ENCODE data around the gene IBA57. TPM values are rescaled to one million over a fixed set of nuclear protein-coding genes. Genes with fewer than 3 reads are reported as not detected.

IBA57 gene
- polyA plus RNA-seq (2011; rRNA removed) (1.5 TPM in 2 replicates), polyA plus RNA-seq (2017; fragmentation: RNase III; extraction: RNeasy Plus Mini Kit Qiagen cat#74134 plus additional on column Dnase treatment) (2.2 to 3.1 TPM (median 2.6 TPM) in 3 replicates), polyA minus RNA-seq (2011; rRNA and poly(A)+ RNA removed) (1.9 and 2.4 TPM in 2 replicates)
- polyA plus RNA-seq (2012; cell fraction: cytosol; rRNA removed) = 2.8 and 4.7 TPM in 2 replicates
- 8.0 and 9.4 TPM in 2 replicates for polyA plus RNA-seq (2012; cell fraction: nucleus; rRNA removed)

DNA sequence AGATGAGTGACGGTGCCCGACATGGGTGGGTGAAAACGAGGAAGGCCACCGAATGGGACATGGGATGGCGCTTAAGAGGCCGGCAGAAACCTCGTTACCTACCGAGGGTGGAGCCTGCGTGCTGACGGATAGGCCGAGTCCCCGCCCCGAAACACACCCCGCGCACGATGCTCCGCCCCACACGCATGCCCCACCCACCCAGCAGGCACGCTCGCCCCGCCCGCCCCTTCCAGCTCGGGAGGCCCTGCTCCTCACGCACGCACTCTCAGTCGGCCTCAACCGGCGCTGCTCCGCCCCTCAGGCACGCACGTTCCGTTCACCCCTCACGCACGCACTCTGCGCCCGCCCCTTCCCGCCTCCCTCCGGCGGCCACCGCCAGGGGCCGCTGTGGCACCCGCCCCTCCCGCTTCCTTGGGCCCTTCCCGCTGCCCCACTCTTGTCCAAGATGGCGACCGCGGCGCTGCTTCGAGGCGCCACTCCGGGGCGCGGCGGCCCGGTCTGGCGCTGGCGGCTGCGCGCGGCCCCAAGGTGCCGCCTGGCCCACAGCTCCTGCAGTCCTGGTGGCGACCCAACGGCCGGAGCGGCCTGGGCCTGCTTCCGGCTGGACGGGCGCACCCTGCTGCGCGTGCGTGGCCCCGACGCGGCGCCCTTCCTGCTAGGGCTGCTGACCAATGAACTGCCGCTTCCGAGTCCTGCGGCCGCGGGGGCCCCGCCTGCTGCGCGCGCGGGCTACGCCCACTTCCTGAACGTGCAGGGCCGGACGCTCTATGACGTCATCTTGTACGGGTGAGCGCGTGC, at the start of gene IBA57:
IBA57 (plus strand) TSS at position 433 of the 798 bp plus-strand sequence; CDS start at position 446, 13 bp downstream.
- ATAC-seq = peak; percentile 82 to 90
- WGBS (ENCODE audit: missing lambda C conversion rate) = 0% methylated on average over 12 of the region's 93 CpGs
- DNase-seq (ENCODE audit: low read depth in 1 of 2, low spot score in 1 of 2) = peak; percentile 96 to 99
- CTCF ChIA-PET = interaction anchor here (0.6 to 7.4 kb wide), 27 partner anchors 9 to 350 kb away, joined by 3 to 89 read pairs (median 4); no protein-coding TSS in a partner anchor
- Histone ChIP-seq H3K27ac (peak within 1 kb of the TSS; percentile 97 to 100), H3K4me3 (peak within 1 kb of the TSS; percentile 66), H3K9me3 (no peaks in the 10 kb centered on the region), H3K4me2 (peak within 1 kb of the TSS; percentile 87), H3K4me1 (peaks cover 11% of the 10 kb centered on the region; the same call in 2 of the 3 replicates)
- no peak for FAIRE-seq
- POLR2A ChIA-PET = interaction anchor here (0.6 to 3.4 kb wide), 22 partner anchors 9 to 352 kb away, joined by 3 to 35 read pairs (median 6); partner anchors contain the start of genes ARF1 and GUK1
- peak; percentile 22; the same call in 1 of the 2 replicates for TF ChIP-seq HMGXB4 (CRISPR knock-in tag; IDR thresholded peaks at IDR 0.05; ENCODE audit: borderline replicate concordance)
- no peak for TF ChIP-seq MAFK (IDR thresholded peaks at IDR 0.05; ENCODE audit: partially characterized antibody)
- TF ChIP-seq USF2 (IDR thresholded peaks at IDR 0.05) = no peak
- peak; percentile 82 for TF ChIP-seq POLR2A (IDR thresholded peaks at IDR 0.05; ENCODE audit: low read length)
- peak in 1 of 2 experiments; percentile 15; a peak in 1 of 5 replicates for TF ChIP-seq EP300 (IDR thresholded peaks at IDR 0.05)
- TF ChIP-seq GATA3 (IDR thresholded peaks at IDR 0.05; ENCODE audit: borderline replicate concordance) = peak; percentile 25; the same call in 1 of the 2 replicates
- TF ChIP-seq, protein P1, sequence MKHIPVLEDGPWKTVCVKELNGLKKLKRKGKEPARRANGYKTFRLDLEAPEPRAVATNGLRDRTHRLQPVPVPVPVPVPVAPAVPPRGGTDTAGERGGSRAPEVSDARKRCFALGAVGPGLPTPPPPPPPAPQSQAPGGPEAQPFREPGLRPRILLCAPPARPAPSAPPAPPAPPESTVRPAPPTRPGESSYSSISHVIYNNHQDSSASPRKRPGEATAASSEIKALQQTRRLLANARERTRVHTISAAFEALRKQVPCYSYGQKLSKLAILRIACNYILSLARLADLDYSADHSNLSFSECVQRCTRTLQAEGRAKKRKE (CRISPR knock-in tag; IDR thresholded peaks at IDR 0.05; ENCODE audit: low read depth) = no peak
- TF ChIP-seq, protein P2, sequence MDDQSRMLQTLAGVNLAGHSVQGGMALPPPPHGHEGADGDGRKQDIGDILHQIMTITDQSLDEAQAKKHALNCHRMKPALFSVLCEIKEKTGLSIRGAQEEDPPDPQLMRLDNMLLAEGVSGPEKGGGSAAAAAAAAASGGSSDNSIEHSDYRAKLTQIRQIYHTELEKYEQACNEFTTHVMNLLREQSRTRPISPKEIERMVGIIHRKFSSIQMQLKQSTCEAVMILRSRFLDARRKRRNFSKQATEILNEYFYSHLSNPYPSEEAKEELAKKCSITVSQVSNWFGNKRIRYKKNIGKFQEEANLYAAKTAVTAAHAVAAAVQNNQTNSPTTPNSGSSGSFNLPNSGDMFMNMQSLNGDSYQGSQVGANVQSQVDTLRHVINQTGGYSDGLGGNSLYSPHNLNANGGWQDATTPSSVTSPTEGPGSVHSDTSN (IDR thresholded peaks at IDR 0.05) = peak; percentile 57; the same call in 1 of the 2 replicates
- TF ChIP-seq BHLHE40 (IDR thresholded peaks at IDR 0.05; ENCODE audit: low read depth, low read length) = peak; percentile 93
- TF ChIP-seq PHF8 (IDR thresholded peaks at IDR 0.05; ENCODE audit: borderline replicate concordance, low read depth) = peak; percentile 97
- peak; percentile 93; the same call in 1 of the 2 replicates for TF ChIP-seq TP53 (CRISPR knock-in tag; IDR thresholded peaks at IDR 0.05)
- 0 out of 2 replicates have a peak, but pooled peaks have one; percentile 58 for TF ChIP-seq HOXA7 (CRISPR knock-in tag; IDR thresholded peaks at IDR 0.05)
- TF ChIP-seq ESRRA (IDR thresholded peaks at IDR 0.05; ENCODE audit: borderline replicate concordance, low read length) = no peak
- no peak for TF ChIP-seq ZFP36 (IDR thresholded peaks at IDR 0.05; ENCODE audit: borderline replicate concordance, partially characterized antibody)
- no peak for TF ChIP-seq EHMT2 (IDR thresholded peaks at IDR 0.05; ENCODE audit: low read depth)
- TF ChIP-seq ELK1 (IDR thresholded peaks at IDR 0.05; ENCODE audit: low read depth, low read length) = no peak
- no peak for TF ChIP-seq SREBF2 (IDR thresholded peaks at IDR 0.05)
- TF ChIP-seq FOSL2 (IDR thresholded peaks at IDR 0.05) = no peak
- peak; percentile 93 for TF ChIP-seq FOSL2 (CRISPR knock-in tag; IDR thresholded peaks at IDR 0.05)
- TF ChIP-seq JUN (IDR thresholded peaks at IDR 0.05) = peak; percentile 89 to 99
- TF ChIP-seq BCL3 (IDR thresholded peaks at IDR 0.05) = peak; percentile 96
- no peak for TF ChIP-seq NPAS2 (CRISPR knock-in tag; IDR thresholded peaks at IDR 0.05; ENCODE audit: borderline replicate concordance)
- peak; percentile 87 for TF ChIP-seq HOXB5 (CRISPR knock-in tag; IDR thresholded peaks at IDR 0.05)
- TF ChIP-seq KDM1A (IDR thresholded peaks at IDR 0.05; ENCODE audit: low read depth) = no peak
- peak; percentile 61; the same call in 1 of the 2 replicates for TF ChIP-seq MYC (IDR thresholded peaks at IDR 0.05; ENCODE audit: borderline replicate concordance, low read length)
- TF ChIP-seq RFX5 (IDR thresholded peaks at IDR 0.05) = peak; percentile 64
- no peak for TF ChIP-seq ZNF302 (CRISPR knock-in tag; IDR thresholded peaks at IDR 0.05)
- TF ChIP-seq MAZ (IDR thresholded peaks at IDR 0.05; ENCODE audit: borderline replicate concordance, low read depth, low read length) = peak; percentile 91
- TF ChIP-seq, protein P3, sequence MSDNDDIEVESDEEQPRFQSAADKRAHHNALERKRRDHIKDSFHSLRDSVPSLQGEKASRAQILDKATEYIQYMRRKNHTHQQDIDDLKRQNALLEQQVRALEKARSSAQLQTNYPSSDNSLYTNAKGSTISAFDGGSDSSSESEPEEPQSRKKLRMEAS (IDR thresholded peaks at IDR 0.05) = peak; percentile 89
- no peak for TF ChIP-seq FOSB (CRISPR knock-in tag; IDR thresholded peaks at IDR 0.05)
- TF ChIP-seq E2F6 (IDR thresholded peaks at IDR 0.05; ENCODE audit: borderline replicate concordance, low read depth) = peak; percentile 51; the same call in 1 of the 2 replicates

Data from A549 (cell line).